ENCODE measurements around the gene GRIK3. TPM values are rescaled to one million over a fixed set of nuclear protein-coding genes. Genes with fewer than 3 reads are reported as not detected.

GRIK3 gene
- total and polyA plus RNA-seq, 4 donors, result 0.03 to 0.08 (median 0.05) TPM; not detected in 1

DNA sequence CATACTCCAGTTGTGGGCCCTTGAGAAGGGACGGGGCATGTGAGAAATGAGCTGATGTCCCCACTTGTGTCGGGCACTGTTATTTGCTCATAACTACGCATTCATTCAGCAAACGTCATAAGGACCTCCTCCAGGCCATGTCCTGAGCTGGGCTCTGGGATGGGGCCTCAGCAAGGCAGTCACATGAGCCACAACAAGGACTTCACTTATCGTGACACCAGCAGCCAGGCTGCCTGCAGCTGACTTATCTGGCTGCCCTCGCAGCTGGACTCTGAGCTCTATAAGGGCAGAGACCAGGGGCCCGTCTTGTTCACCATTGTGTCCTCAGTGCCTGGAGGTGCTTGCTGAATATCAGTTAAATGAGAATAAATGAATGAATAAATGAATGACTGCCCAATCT is 37.5 kb upstream of the GRIK3 start:
- no peak overlapping the region for H3K4me3 ChIP-seq (ENCODE audit: low read depth in 1 of 3, low read length in 3 of 3)
- no peaks in the 10 kb centered on the region for H3K9me3 ChIP-seq (ENCODE audit: control insufficient read depth in 4 of 4, low read length in 3 of 4)
- no peaks in the 10 kb centered on the region for H3K27me3 ChIP-seq (ENCODE audit: control insufficient read depth in 4 of 4, insufficient read depth in 4 of 4, low read length in 3 of 4)
- WGBS, result 58% methylated on average over 7 of the region's 7 CpGs
- H3K9ac ChIP-seq (ENCODE audit: low read depth in 1 of 2, low read length in 2 of 2), result no peak overlapping the region
- no peak for DNase-seq (ENCODE audit: low spot score)
- H3K4me1 ChIP-seq (ENCODE audit: control insufficient read depth in 4 of 4, insufficient read depth in 4 of 4, low read length in 3 of 4), result no peaks in the 10 kb centered on the region
- no peak overlapping the region for H3K27ac ChIP-seq (ENCODE audit: low read depth in 1 of 2, low read length in 2 of 2)
- TF ChIP-seq EGR1 (IDR thresholded peaks at IDR 0.05; ENCODE audit: low read depth in 2 of 2), result no peak
- no peak for TF ChIP-seq SP1 (IDR thresholded peaks at IDR 0.05)
- TF ChIP-seq HNF4A (conservative IDR thresholded peaks at IDR 0.05), result no peak
- no peak for TF ChIP-seq RAD21 (IDR thresholded peaks at IDR 0.05)
- TF ChIP-seq, protein P1, sequence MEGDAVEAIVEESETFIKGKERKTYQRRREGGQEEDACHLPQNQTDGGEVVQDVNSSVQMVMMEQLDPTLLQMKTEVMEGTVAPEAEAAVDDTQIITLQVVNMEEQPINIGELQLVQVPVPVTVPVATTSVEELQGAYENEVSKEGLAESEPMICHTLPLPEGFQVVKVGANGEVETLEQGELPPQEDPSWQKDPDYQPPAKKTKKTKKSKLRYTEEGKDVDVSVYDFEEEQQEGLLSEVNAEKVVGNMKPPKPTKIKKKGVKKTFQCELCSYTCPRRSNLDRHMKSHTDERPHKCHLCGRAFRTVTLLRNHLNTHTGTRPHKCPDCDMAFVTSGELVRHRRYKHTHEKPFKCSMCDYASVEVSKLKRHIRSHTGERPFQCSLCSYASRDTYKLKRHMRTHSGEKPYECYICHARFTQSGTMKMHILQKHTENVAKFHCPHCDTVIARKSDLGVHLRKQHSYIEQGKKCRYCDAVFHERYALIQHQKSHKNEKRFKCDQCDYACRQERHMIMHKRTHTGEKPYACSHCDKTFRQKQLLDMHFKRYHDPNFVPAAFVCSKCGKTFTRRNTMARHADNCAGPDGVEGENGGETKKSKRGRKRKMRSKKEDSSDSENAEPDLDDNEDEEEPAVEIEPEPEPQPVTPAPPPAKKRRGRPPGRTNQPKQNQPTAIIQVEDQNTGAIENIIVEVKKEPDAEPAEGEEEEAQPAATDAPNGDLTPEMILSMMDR (IDR thresholded peaks at IDR 0.05; ENCODE audit: low read depth, low read length, missing input control), result no peak
- TF ChIP-seq, protein P2, sequence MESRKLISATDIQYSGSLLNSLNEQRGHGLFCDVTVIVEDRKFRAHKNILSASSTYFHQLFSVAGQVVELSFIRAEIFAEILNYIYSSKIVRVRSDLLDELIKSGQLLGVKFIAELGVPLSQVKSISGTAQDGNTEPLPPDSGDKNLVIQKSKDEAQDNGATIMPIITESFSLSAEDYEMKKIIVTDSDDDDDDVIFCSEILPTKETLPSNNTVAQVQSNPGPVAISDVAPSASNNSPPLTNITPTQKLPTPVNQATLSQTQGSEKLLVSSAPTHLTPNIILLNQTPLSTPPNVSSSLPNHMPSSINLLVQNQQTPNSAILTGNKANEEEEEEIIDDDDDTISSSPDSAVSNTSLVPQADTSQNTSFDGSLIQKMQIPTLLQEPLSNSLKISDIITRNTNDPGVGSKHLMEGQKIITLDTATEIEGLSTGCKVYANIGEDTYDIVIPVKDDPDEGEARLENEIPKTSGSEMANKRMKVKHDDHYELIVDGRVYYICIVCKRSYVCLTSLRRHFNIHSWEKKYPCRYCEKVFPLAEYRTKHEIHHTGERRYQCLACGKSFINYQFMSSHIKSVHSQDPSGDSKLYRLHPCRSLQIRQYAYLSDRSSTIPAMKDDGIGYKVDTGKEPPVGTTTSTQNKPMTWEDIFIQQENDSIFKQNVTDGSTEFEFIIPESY (IDR thresholded peaks at IDR 0.05), result no peak
- TF ChIP-seq JUND (IDR thresholded peaks at IDR 0.05), result no peak
- no peak for TF ChIP-seq FOXA1 (IDR thresholded peaks at IDR 0.05)
- no peak for TF ChIP-seq YY1 (IDR thresholded peaks at IDR 0.05)
- TF ChIP-seq FOXA2 (IDR thresholded peaks at IDR 0.05), result no peak
- TF ChIP-seq, protein P3, sequence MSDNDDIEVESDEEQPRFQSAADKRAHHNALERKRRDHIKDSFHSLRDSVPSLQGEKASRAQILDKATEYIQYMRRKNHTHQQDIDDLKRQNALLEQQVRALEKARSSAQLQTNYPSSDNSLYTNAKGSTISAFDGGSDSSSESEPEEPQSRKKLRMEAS (IDR thresholded peaks at IDR 0.05), result no peak
- TF ChIP-seq, protein P4, sequence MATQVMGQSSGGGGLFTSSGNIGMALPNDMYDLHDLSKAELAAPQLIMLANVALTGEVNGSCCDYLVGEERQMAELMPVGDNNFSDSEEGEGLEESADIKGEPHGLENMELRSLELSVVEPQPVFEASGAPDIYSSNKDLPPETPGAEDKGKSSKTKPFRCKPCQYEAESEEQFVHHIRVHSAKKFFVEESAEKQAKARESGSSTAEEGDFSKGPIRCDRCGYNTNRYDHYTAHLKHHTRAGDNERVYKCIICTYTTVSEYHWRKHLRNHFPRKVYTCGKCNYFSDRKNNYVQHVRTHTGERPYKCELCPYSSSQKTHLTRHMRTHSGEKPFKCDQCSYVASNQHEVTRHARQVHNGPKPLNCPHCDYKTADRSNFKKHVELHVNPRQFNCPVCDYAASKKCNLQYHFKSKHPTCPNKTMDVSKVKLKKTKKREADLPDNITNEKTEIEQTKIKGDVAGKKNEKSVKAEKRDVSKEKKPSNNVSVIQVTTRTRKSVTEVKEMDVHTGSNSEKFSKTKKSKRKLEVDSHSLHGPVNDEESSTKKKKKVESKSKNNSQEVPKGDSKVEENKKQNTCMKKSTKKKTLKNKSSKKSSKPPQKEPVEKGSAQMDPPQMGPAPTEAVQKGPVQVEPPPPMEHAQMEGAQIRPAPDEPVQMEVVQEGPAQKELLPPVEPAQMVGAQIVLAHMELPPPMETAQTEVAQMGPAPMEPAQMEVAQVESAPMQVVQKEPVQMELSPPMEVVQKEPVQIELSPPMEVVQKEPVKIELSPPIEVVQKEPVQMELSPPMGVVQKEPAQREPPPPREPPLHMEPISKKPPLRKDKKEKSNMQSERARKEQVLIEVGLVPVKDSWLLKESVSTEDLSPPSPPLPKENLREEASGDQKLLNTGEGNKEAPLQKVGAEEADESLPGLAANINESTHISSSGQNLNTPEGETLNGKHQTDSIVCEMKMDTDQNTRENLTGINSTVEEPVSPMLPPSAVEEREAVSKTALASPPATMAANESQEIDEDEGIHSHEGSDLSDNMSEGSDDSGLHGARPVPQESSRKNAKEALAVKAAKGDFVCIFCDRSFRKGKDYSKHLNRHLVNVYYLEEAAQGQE (IDR thresholded peaks at IDR 0.05), result no peak
- TF ChIP-seq RXRA (IDR thresholded peaks at IDR 0.05), result no peak
- TF ChIP-seq, protein P5, sequence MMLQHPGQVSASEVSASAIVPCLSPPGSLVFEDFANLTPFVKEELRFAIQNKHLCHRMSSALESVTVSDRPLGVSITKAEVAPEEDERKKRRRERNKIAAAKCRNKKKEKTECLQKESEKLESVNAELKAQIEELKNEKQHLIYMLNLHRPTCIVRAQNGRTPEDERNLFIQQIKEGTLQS (IDR thresholded peaks at IDR 0.05), result no peak
- no peaks in the 10 kb centered on the region for H3K36me3 ChIP-seq (ENCODE audit: control insufficient read depth in 4 of 4, insufficient read depth in 3 of 4, low read depth in 1 of 4, low read length in 3 of 4)

DNA sequence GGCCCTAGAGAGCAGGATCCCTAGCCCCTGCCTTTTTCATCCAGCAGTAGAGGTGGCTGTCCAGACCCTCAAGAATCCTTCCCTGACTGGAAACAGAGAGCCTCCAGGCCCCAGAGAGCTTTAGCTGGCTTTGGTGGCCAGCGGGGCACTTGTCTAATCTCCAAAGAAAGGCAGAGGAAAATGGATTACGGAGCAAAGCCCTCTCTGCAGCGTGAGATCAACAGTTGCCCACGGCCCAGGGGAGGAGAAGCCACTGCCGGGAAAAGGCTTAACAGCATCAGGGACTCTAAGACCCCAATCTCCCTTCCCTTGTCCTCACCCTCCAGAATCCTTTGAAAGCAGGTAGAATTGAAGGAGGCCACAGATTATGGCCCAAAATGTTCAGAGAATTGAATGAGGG is 35.8 kb upstream of the GRIK3 start:
- no peaks in the 10 kb centered on the region for H3K36me3 ChIP-seq (ENCODE audit: control insufficient read depth in 4 of 4, insufficient read depth in 3 of 4, low read depth in 1 of 4, low read length in 3 of 4)
- no peak overlapping the region for H3K27ac ChIP-seq (ENCODE audit: low read depth in 1 of 2, low read length in 2 of 2)
- 76% methylated on average over 5 of the region's 5 CpGs for WGBS
- H3K27me3 ChIP-seq (ENCODE audit: control insufficient read depth in 4 of 4, insufficient read depth in 4 of 4, low read length in 3 of 4), result peaks cover 0 to 5% (median 0%) of the 10 kb centered on the region in 4 donors
- H3K4me3 ChIP-seq (ENCODE audit: low read depth in 1 of 3, low read length in 3 of 3), result no peak overlapping the region
- no peak for DNase-seq (ENCODE audit: low spot score)
- TF ChIP-seq HNF4G (IDR thresholded peaks at IDR 0.05) (no peak), GABPA (IDR thresholded peaks at IDR 0.05 in 1 of 2, conservative IDR thresholded peaks at IDR 0.05 in 1 of 2) (no peak), NR2F2 (IDR thresholded peaks at IDR 0.05) (no peak), YY1 (IDR thresholded peaks at IDR 0.05) (no peak), FOXA1 (IDR thresholded peaks at IDR 0.05) (no peak), JUND (IDR thresholded peaks at IDR 0.05) (no peak), HNF4A (conservative IDR thresholded peaks at IDR 0.05) (no peak)
- TF ChIP-seq, protein P2 (IDR thresholded peaks at IDR 0.05), result no peak
- TF ChIP-seq, protein P3 (IDR thresholded peaks at IDR 0.05), result no peak
- TF ChIP-seq, protein P4 (IDR thresholded peaks at IDR 0.05), result no peak
- no peaks in the 10 kb centered on the region for H3K4me1 ChIP-seq (ENCODE audit: control insufficient read depth in 4 of 4, insufficient read depth in 4 of 4, low read length in 3 of 4)
- H3K9me3 ChIP-seq (ENCODE audit: control insufficient read depth in 4 of 4, low read length in 3 of 4), result no peaks in the 10 kb centered on the region
- H3K9ac ChIP-seq (ENCODE audit: low read depth in 1 of 2, low read length in 2 of 2), result no peak overlapping the region

All from liver (tissue), 9 donors.